GM21381 (cell line): Measurements from ENCODE around the gene ENDOD1.

ENCODE experiments used
- ATAC-seq: cut with Tn5 transposase; IDR thresholded peaks from one replicate; pipeline ENCODE4 v1.9.1; 2021; ENCODE audit warnings: mild to moderate bottlenecking, moderate library complexity; ENCODE audit not compliant: unreplicated experiment

Gene ENDOD1

GRCh38 chr11:95142431-95142830 lies 52.8 kb downstream of the ENDOD1 start:
- ATAC-seq: no peak

- ATAC-seq: no peak
These were observed 53.5 kb downstream of the ENDOD1 start for GRCh38 chr11:95143106-95143681.

- no peak for ATAC-seq
These were observed 54.9 kb downstream of the ENDOD1 start for GRCh38 chr11:95144313-95145235.

GRCh38 chr11:95145430-95146060 lies 55.9 kb downstream of the ENDOD1 start:
- ATAC-seq: no peak

- no peak for ATAC-seq
These were observed 57.8 kb downstream of the ENDOD1 start for GRCh38 chr11:95147364-95147905.

- ATAC-seq: no peak
These were observed 58.8 kb downstream of the ENDOD1 start for GRCh38 chr11:95148406-95148805.

GRCh38 chr11:95148938-95149337 lies 59.3 kb downstream of the ENDOD1 start:
- no peak for ATAC-seq

- ATAC-seq: no peak
These were observed 60.2 kb downstream of the ENDOD1 start for GRCh38 chr11:95149651-95150364.

- ATAC-seq: peak; percentile 89
These were observed 61.5 kb downstream of the ENDOD1 start for GRCh38 chr11:95150956-95151684.

- no peak for ATAC-seq
These were observed 63.5 kb downstream of the ENDOD1 start for GRCh38 chr11:95152876-95153856.

- no peak for ATAC-seq
These were observed 64.2 kb downstream of the ENDOD1 start for GRCh38 chr11:95153857-95154246.

- ATAC-seq: no peak
These were observed 64.9 kb downstream of the ENDOD1 start for GRCh38 chr11:95154514-95154913.

- no peak for ATAC-seq
These were observed 65.7 kb downstream of the ENDOD1 start for GRCh38 chr11:95155385-95155784.

GRCh38 chr11:95156133-95156721 lies 66.6 kb downstream of the ENDOD1 start:
- ATAC-seq: no peak

GRCh38 chr11:95156916-95157541 lies 67.4 kb downstream of the ENDOD1 start:
- ATAC-seq: no peak

- no peak for ATAC-seq
These were observed 68.2 kb downstream of the ENDOD1 start for GRCh38 chr11:95157824-95158223.

- no peak for ATAC-seq
These were observed 71.6 kb downstream of the ENDOD1 start for GRCh38 chr11:95161248-95161647.

GRCh38 chr11:95163106-95163505 lies 73.5 kb downstream of the ENDOD1 start:
- no peak for ATAC-seq
